HG03025 (cell line): ENCODE results near the gene PCNX3.
A peak's percentile ranks its signal among the peaks of the same experiment; 100 is the strongest.
"Not testable (repeated sequence)": the region's sequence is repeated elsewhere in the genome, so short reads cannot be mapped to it uniquely, and the experiment has no call there.

Experiments
- ATAC-seq: cut with Tn5 transposase; IDR thresholded peaks from one replicate; pipeline ENCODE4 v1.9.1; 2021; ENCODE audit warnings: mild to moderate bottlenecking, moderate library complexity; ENCODE audit not compliant: unreplicated experiment, low FRiP score

Gene PCNX3

DNA sequence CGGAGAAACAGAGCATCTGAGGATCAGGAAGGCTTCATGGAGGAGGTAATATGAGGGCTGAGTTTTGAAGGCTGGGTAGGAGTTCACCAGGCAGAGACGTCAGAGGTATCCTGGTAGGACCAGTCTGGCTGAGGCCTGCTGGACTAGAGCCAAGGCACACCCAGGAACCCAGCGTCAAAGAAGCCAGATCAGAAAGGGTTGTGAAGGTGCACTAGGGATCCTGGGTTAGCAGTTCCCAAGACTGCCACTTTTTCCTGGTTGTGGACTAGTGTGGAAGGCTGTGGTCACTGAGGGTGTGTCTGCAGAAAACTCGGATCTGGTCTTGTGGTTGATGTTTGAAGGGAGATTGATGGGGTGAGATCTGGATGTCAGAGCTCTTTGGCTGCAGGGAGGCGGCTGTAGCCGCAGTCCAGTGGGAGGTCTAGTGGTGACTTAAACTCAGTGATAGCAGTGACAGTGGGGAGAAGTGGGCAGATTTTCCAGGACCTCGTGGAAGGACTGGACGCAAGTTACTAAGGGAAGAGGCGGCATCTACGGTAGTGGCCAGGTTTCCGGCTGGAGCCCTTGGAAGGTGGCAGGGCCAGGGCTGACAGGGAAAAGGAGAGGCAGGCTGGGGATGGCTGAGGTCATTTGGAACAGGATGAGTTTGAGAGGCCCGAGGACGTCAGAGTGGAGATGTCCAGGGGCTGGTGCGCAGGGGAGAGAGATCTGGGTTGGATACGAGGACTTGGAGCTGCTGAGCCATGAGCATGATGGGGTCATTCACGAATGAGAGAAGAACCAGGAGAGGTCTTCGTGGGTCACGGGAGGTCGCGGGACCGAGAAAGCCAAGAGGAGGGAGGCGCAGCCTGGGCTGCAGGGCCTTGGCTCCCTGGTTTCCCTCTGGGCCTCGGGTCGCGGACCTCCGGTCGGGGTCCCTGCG lies 36.3 kb downstream of the PCNX3 start:
- ATAC-seq = peak; percentile 7

DNA sequence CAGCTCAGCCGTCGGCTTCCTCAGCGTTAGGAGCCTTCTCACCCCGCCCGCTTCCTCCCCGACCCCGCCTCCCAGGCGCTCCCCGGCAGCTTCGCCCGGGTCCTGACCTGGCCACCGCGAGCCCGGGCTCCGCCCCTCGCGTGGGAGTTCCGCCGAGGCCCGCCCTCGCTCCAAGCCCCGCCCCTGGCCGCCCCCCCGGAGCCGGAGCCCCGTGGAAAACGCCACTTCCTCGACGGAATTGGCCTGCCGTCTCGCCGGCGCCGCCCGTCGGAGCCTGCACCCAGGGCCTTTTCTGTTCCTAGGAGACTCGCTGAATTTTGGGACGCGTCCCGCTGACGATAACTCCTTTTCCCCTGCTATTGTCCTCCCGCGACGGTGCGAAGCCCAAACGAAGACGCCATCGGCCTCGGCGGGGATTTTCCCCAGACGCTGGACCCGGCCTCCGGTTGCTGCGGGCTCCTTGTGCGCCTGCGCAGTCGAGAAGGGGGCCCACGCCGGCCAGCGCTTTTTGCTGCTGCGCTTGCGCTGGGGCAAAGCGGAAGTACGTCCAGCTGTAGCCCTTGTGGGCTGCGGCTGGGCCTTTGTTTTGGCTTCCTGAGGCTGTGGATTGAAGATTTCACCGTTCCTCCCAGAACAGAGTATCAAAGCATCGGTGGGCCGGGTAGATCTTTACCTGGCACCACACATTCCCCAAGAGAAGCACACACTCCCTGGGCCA lies 37.1 kb downstream of the PCNX3 start:
- peak; percentile 57 for ATAC-seq

DNA sequence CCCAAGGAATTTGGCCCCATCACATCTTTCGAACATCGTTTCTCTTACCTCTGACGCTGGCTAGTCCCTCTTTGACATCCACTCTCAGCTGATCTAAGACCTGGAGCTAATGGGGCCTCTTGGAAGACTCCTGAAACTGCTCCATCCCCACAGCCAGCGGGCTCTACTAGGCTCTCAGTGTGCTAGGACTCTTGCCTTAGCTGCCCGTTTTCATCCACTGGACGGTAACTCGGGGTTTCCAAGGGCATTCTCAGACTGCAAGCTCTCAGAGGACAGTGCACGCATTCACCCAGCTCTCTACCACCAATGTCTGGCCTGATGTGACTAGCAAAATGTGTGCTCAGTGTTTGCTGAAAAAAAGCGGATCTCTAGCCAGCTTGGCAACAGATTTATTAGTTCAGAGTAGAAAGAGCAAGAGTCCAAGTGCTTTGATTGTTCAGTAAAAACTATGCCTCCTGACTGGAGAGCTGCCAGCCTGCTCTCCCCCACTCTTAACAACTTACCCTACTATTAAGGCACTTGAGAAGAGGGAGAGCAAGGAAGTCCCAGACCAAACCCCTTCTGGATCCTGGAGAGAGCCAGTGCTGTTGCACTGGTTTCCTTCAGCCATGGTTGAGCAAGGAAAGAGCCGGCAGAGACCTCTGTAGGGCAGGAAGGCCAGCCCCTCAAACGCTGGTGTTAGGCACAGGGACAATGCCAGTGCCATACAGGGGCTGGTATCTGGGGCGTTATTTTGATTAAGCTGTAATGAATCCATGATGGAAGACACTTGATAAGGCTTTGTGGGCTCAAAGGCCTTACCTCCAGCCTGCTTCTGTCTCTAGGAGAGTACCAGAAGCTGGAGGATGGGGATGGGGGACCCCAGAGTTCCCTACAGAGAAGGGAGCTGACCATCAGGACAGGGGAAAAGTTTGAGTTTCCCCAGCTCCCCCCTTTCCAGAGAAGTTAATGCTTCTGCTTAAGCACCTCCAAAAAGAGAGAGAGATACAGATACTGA lies 38.0 kb downstream of the PCNX3 start:
- ATAC-seq = no peak

DNA sequence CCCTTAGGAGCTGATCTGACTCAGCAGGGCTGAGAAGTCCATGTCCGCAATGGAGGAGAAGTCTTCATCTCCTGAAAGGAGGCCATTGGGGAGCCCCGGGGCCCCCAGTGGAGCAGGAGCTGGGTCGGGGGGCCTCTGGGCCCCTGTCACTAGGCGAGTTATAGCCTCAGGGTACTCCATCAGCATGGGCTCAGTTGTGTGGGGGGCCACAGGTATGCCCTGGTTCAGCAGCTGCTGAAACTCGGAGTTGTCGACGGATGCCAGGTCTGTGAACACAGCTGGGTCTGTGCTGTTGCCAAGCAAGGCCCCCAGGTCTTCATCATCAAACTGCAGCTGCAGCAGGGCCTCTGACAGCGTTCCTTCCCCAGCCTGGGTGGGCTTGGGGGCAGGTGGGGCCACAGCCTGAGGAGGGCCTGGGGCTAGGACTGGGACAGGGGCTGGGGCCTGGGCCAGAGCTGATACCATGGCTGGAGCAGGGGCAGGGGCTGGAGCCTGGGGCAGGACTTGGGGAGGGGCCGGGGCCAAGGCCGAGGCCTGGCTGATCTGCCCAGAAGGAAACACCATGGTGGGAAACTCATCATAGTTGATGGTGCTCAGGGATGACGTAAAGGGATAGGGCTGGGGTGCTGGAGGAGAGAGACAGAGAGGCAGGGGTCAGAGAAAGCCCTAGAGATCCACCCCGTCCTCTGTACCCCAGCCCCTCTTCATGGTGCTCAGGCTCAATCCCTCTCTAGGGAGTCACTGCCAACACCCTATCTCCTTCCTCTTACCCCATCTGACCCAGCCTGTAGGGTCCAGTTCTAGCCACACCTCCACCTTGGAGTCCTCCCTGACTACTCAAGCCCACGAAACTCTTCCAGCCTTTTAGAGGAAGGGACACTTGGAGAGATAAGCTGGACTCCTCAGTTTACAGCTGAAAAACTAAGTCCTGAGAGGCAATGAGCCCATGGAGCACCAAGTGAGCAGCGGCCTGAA lies 39.1 kb downstream of the PCNX3 start:
- no peak for ATAC-seq

DNA sequence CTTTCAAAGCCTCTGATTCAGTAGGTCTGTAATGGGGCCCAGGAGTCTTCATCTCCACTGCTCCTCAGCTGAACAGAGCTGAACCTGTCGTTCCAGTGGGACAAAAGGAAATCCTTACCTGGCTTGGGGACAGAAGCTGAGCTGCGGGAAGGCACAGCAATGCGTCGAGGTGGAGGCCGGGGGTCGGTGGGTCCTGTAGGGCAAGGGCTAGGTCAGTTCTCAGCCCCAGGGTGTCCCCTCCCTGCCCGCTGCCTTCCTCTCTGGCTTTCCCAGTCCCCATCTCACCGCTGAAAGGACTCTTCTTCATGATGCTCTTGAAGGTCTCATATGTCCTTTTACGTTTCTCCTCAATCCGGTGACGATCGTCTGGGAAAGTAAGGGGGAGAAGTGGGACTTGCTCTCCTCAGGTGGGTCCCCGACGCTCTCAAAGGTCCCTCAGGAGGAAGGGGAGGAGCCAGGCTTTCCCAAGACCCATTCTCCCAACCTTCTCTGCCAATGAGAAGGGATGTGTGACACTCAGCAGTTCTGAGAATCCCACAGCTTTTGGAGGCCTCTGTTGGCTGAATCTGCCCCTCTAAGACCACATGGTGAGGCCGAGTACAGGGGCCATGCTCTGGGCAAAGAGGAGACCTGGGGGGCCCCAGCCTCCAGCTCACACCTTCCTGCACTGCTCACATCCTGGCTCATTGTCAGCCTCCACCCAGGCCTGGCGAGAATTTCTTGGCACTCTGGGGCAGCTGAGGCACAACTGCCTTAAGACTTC lies 40.2 kb downstream of the PCNX3 start:
- ATAC-seq = no peak

DNA sequence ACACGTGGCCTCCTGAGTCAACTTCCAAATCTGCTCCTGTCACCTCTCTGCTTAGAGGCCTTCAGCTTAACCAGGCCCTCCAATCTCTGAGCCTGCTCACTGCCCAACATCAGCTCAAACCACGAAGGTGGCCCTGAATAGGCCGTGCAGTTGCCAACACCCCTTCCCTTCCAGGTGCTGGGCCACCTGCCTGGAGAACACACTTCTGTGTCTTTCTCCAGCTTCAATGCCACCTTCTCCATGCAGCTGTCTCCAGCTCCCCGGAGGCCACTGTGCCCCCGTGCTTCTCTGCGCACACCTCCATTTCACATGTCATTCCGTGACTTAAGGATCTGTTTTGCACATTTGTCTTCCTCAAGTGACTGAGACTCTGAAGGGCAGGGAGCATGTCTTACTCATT lies 41.9 kb downstream of the PCNX3 start:
- ATAC-seq = no peak

DNA sequence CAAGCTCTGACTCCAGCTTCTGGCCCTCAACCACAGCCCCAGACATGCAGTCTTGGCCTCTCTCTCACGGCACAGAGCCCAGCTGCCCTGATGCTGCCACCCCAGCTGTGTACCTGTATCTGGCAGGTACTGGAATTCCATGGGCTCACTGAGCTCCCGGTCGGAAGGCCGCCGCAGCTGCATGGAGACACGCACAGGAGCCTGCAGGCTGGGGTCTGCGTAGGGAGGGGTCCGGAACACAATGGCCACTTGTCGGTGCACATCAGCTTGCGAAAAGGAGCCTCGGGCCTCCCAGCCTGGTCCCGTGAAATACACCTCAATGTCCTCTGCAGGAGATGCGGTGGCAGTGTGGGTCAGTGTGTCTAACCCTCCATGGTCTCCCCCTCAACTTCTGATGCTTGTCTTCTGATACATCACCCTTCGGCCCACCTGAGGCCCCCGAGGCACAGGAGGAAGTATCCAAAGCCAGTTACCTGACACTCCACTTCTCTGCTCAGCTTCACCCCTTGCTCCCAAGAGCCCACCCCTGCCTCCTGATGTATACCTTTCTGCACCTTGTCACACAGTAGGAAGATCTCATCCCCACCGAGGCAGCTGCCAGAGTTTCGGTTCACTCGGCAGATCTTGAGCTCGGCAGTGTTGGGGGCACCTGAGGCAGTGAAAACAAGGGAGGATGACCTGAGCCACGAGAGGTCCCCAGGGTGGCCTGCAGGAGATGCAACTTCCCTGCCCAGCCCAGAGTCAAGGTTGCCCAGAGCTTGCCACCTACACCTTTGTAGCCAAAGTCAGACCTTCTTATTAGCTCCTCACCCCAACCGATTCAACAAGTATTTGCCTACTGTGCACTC lies 42.8 kb downstream of the PCNX3 start:
- no peak for ATAC-seq

DNA sequence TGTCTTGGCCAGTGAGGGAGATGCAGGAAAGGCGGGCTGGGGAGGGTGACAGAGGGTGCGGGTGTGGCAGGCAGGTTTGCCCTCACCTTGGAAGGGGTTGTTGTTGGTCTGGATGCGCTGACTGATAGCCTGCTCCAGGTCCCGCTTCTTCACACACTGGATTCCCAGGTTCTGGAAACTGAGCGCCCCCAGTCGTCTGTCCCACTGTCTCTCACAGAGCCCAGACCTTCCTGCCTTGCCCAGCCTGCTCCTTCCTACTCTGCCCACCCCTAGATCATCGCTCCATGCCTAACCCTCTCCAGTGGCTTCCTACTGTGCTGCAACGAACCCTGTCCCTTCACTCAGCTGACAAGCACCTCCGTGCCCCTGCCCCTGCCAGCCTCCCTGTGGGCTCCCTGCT lies 44.5 kb downstream of the PCNX3 start:
- no peak for ATAC-seq

DNA sequence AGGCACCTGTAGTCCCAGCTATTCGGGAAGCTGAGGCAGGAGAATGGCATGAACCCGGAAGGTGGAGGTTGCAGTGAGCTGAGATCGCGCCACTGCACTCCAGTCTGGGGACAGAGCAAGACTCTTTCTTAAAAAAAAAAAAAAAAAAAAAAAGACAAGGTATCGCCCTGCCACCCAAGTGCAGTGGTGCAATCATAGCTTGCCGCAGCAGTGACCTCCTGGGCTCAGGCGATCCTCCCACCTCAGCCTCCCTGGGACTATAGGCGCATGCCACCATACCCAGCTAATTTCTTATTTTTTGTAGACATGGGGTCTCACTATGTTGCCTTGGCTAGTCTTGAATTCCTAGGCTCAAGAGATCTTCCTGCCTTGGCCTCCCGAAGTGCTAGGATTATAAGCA lies 45.3 kb downstream of the PCNX3 start:
- ATAC-seq = not testable (repeated sequence)

DNA sequence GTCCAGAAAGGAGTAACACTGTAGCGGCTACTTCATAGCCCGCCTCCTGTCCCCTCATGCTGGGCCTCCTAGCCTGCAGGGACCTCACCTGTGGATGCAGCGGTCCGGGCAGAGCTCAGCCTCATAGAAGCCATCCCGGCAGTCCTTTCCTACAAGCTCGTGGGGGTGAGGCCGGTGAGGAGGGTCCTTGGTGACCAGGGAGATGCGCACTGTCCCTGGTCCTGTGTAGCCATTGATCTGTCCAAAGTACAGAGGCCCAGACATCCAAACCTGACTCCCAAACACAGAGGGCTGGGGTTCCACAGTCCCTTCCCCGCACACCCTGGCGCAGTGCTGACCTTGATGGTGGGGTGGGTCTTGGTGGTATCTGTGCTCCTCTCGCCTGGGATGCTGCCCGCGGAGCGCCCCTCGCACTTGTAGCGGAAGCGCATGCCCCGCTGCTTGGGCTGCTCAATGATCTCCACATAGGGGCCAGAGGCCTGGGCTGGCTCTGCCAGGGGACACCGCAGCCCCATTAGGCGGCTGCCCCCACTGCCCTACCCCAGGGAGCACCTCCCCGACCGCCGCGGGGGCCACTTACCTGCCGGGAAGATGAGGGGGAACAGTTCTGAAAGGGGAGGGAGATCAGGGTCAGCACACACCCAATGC lies 46.1 kb downstream of the PCNX3 start:
- no peak for ATAC-seq

DNA sequence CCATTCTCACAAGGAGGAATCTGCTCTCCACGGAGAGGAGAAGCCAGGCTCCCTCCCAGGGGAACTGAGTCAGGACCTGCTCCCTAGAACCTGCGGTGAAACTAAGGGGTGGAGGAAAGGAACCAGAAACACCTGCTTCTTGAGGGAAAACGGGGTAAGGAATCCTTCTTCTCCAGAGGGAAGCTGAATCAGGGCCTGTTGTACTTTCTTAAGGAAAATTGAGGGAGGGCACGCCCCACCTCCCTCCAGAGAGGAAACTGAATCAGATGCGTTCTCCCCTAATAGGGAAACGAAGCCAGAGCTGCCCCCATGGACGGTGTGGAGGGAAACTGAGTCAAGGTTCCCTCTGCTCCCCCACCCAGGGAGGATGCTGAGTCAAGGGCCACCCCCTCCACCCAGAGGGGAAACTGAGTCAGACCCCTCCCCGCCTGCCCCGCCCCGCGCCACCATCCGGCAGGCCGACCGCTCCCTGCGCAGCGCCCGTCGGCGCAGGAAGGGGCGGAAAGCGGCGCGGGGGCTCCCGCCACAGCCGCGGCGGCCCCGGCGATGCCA lies 46.7 kb downstream of the PCNX3 start:
- ATAC-seq = peak; percentile 7

DNA sequence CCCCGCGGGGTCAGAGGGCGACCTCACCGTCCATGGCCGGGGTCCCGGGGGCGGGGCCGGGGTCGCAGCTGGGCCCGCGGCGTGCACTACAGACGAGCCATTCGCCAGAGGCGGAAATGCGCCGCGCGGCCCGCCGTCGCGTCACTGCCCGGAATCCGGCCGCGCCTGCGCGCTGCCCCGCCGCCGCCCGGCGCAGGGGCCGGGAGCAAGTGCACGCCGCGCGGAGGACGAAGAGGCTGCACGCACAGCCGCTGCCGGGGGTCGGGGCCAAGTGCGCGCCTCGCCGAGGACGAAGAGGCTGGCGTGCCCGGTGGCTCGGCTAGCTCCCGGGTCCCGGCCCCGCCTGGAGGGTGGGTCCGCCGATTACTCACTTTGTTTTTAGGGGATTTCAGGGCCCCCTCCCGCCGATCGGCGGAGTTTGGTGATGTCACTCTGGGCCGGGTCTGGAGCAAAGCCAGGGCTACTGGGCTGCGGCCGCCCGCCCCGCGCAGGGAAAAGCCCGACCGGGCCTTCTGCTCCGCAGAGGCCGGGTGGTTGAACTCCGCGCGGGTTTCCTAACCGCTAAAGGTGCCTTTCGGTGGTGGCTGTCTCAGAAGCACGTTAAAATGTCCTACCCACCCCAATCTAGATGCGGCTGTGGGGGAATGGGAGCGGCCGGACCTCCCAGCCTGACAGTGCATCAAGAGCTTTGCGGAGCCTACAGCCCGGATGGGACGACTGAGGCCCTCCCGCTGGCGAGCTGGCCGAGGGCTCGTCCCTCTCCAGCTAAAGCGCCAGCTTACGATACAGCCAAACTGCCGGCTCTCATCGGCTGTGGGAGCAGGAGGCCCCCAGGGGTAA lies 47.4 kb downstream of the PCNX3 start, which contains the start of gene RELA:
Gene RELA, minus strand, starts transcription at position 118 of the 840 bp plus-strand sequence. Its CDS starts 84 bp downstream, at position 34.
- ATAC-seq = peak; percentile 56

DNA sequence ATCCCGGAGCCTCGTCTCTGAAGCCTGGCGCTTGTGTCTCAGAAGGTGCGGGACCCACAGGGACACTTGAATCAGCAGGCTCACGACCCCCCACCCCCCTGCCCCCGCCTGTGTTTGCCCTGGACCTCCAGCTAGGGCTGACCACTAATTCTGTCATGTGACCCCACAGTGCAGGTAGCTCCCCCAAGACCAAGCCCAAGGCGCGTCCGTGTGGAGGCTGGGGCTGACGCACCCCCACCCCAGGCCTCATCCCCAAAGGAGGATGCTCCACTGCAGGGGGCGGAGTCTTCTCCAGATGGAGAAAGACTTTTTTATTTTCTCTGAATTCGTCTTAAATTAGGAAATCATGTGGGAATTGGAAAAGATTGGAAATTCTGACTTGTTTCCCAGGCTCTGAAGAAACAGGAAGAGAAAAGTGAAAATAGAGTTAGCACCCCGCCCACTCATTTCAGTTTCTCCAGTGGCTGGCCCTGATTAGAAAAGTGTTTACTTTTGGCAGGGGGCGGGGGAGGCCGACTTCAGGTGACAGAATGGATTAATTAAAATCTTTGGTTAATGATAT lies 48.1 kb downstream of the PCNX3 start:
- ATAC-seq = no peak

DNA sequence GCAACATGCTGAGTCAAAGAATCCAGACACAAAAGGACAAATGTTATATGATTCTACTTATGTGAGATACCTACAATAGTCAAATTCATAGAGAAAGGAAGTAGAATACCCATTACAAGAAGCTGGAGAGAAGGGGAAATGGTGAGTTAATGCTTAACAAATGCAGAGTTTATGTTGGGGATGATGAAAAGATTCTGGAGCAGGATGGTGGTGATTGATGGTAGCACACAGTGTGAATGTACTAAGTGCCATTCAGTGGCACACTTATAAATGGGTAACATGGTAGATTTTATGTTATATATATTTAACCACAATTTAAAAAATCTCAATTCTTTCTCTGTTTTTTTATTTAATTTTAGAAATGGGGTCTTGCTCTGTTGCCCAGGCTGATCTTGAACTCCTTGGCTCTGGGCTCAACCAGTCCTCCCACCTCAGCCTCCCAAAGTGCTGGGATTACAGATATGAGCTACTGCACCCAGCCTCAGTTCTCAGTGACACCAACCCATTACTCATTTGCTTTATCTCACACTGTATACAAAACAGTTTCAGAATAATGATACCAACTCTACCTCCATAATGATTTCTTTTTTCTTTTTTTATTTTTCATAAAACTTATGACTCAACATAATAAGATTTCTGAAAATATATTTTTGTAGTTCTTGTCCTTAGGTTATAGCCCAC lies 56.7 kb downstream of the PCNX3 start:
- ATAC-seq = no peak

DNA sequence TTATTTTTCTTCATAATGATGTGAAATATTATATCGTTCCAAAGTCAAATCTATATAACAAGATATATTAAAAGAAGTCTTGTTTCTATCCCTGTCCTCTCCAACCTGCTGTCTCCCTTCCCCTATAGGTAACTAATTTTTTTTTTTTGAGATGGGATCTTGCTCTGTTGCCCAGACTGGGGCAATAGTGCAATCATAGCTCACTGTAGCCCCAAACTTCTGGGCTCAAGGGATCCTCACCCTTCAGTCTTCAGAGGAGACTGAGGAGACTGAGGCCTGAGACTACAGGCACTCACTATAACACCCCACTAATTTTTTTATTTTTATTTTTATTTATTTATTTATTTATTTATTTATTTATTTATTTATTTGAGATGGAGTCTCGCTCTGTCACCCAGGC lies 57.4 kb downstream of the PCNX3 start:
- ATAC-seq = no peak
